Measurements from ENCODE around the gene ASNS.
A peak's percentile ranks its signal among the peaks of the same experiment; 100 is the strongest.

- TF ChIP-seq POLR2A (IDR thresholded peaks at IDR 0.05; ENCODE audit: extremely low read depth, insufficient read length) (peak; percentile 53), CTCF (IDR thresholded peaks at IDR 0.05; ENCODE audit: low read depth, low read length) (no peak), MAX (IDR thresholded peaks at IDR 0.05; ENCODE audit: low read depth, low read length) (peak; percentile 67), MYC (IDR thresholded peaks at IDR 0.05; ENCODE audit: low read depth, low read length) (peak; percentile 68)
These were observed at the start of gene ASNS for GRCh38 chr7:97872025-97872669.

Measured in NB4 (cell line).